Sigmoid colon (tissue), 4 donors: ENCODE measurements around the gene A2M.
A peak's percentile ranks its signal among the peaks of the same experiment; 100 is the strongest.

ENCODE experiments used
- POLR2A ChIP-seq, 2 donors: fragments of 450-650 bp; IDR thresholded peaks; one replicate each; pipeline ENCODE4 v1.6.1; 2016; ENCODE audit warnings: antibody characterized with exemption in 2 of 2, mild to moderate bottlenecking in 2 of 2, moderate library complexity in 2 of 2
- POLR2AphosphoS5 ChIP-seq, 4 donors: sonication (generic); formaldehyde crosslinking; IDR thresholded peaks; one replicate each; pipeline ENCODE4 v1.6.1; 2017; ENCODE audit warnings: antibody characterized with exemption in 4 of 4
- TF ChIP-seq, protein P1 (sequence below), 4 experiments: fragments of 450-650 bp in 3 of 4; fragments of 200-600 bp in 1 of 4; IDR thresholded peaks; one replicate each; pipeline ENCODE4 v1.5.1; 2016 to 2019; ENCODE audit warnings: antibody characterized with exemption in 4 of 4, mild to moderate bottlenecking in 3 of 4, moderate library complexity in 2 of 4

DNA sequence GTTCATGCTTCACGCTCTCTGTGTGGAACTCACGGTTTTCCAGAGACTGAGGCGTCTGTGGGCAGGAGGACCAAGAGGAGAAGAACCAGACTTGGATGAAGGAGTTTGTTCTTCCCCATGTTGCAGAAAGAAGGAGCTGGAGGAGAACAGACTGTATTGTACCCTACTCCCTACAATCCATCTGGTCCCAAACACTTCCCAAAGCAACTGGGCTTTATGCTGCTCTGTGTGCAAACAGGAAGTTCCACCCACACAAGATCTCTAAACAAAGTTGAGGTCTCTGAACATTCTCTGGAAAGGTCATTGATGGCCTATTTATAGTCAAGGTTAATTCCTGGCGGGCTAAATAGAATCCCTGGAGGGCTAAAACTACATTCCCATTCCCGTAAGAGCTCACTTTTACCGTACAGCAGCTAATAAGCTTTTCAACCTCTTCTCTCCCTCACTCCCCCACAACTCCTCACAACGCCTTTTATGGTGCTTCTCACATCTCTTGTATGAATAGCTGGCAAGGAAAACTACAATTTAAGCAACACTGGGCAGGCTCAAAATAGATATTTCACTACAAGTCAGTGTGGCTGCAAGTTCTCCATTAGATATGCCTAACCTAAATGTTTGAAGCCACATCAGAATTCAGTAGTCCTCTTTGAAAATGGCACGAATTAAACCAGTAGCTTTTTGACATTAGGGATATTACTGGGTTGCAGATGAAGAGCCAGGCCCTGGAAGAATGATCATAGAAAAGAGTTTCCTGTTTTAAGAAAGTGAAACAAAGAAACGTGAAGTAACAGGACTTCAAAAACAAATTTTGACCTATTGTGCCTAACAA, at the start of gene A2M:
- TF ChIP-seq, protein P1, sequence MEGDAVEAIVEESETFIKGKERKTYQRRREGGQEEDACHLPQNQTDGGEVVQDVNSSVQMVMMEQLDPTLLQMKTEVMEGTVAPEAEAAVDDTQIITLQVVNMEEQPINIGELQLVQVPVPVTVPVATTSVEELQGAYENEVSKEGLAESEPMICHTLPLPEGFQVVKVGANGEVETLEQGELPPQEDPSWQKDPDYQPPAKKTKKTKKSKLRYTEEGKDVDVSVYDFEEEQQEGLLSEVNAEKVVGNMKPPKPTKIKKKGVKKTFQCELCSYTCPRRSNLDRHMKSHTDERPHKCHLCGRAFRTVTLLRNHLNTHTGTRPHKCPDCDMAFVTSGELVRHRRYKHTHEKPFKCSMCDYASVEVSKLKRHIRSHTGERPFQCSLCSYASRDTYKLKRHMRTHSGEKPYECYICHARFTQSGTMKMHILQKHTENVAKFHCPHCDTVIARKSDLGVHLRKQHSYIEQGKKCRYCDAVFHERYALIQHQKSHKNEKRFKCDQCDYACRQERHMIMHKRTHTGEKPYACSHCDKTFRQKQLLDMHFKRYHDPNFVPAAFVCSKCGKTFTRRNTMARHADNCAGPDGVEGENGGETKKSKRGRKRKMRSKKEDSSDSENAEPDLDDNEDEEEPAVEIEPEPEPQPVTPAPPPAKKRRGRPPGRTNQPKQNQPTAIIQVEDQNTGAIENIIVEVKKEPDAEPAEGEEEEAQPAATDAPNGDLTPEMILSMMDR (IDR thresholded peaks at IDR 0.05): no peak
- TF ChIP-seq POLR2A (IDR thresholded peaks at IDR 0.05): no peak
- TF ChIP-seq POLR2AphosphoS5 (IDR thresholded peaks at IDR 0.05): peak; percentile 51 to 86 (median 70)
